ENCODE measurements around the gene CRKL. TPM values are rescaled to one million over a fixed set of nuclear protein-coding genes. Genes with fewer than 3 reads are reported as not detected.

The CRKL gene
- total and polyA plus RNA-seq, 4 donors: 12.0 to 45.5 (median 22.6) TPM

DNA sequence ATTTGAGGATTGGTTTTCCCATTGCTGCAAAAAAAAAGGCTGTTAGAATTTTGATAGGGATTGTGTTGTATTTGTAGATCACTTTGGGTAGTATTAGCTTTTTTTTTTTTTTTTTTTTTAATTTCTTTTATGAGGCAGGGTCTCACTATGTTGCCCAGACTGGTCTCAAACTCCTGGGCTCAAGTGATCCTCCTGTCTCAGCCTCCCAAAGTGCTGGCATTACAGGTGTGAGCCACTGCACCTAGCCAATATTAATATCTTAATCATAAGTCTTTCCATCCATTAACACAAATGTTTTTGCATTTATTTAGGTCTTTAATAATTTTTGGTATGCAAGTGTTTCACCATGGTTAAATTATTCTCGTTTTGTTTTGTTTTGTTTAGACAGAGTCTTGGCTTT lies 26.8 kb downstream of the CRKL start:
- H3K27me3 ChIP-seq (ENCODE audit: control insufficient read depth in 4 of 4, insufficient read depth in 4 of 4, low read length in 3 of 4): no peaks in the 10 kb centered on the region
- 21% methylated on average over 1 of the region's 1 CpG for WGBS
- H3K27ac ChIP-seq (ENCODE audit: low read depth in 1 of 2, low read length in 2 of 2): no peak overlapping the region
- peaks cover 4 to 55% (median 34%) of the 10 kb centered on the region in 4 donors for H3K4me1 ChIP-seq (ENCODE audit: control insufficient read depth in 4 of 4, insufficient read depth in 4 of 4, low read length in 3 of 4)
- no peak overlapping the region for H3K4me3 ChIP-seq (ENCODE audit: low read depth in 1 of 3, low read length in 3 of 3)
- H3K9me3 ChIP-seq (ENCODE audit: control insufficient read depth in 4 of 4, low read length in 3 of 4): no peaks in the 10 kb centered on the region
- no peak overlapping the region for H3K9ac ChIP-seq (ENCODE audit: low read depth in 1 of 2, low read length in 2 of 2)
- TF ChIP-seq, protein P1, sequence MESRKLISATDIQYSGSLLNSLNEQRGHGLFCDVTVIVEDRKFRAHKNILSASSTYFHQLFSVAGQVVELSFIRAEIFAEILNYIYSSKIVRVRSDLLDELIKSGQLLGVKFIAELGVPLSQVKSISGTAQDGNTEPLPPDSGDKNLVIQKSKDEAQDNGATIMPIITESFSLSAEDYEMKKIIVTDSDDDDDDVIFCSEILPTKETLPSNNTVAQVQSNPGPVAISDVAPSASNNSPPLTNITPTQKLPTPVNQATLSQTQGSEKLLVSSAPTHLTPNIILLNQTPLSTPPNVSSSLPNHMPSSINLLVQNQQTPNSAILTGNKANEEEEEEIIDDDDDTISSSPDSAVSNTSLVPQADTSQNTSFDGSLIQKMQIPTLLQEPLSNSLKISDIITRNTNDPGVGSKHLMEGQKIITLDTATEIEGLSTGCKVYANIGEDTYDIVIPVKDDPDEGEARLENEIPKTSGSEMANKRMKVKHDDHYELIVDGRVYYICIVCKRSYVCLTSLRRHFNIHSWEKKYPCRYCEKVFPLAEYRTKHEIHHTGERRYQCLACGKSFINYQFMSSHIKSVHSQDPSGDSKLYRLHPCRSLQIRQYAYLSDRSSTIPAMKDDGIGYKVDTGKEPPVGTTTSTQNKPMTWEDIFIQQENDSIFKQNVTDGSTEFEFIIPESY (IDR thresholded peaks at IDR 0.05): no peak
- TF ChIP-seq RAD21 (IDR thresholded peaks at IDR 0.05): no peak
- no peak for TF ChIP-seq FOXA1 (IDR thresholded peaks at IDR 0.05)
- TF ChIP-seq JUND (IDR thresholded peaks at IDR 0.05): no peak
- TF ChIP-seq SP1 (IDR thresholded peaks at IDR 0.05): no peak
- no peak for TF ChIP-seq EGR1 (IDR thresholded peaks at IDR 0.05; ENCODE audit: low read depth in 2 of 2)
- TF ChIP-seq, protein P2, sequence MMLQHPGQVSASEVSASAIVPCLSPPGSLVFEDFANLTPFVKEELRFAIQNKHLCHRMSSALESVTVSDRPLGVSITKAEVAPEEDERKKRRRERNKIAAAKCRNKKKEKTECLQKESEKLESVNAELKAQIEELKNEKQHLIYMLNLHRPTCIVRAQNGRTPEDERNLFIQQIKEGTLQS (IDR thresholded peaks at IDR 0.05): no peak
- TF ChIP-seq, protein P3, sequence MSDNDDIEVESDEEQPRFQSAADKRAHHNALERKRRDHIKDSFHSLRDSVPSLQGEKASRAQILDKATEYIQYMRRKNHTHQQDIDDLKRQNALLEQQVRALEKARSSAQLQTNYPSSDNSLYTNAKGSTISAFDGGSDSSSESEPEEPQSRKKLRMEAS (IDR thresholded peaks at IDR 0.05): no peak
- no peak for TF ChIP-seq RXRA (IDR thresholded peaks at IDR 0.05)
- TF ChIP-seq, protein P4, sequence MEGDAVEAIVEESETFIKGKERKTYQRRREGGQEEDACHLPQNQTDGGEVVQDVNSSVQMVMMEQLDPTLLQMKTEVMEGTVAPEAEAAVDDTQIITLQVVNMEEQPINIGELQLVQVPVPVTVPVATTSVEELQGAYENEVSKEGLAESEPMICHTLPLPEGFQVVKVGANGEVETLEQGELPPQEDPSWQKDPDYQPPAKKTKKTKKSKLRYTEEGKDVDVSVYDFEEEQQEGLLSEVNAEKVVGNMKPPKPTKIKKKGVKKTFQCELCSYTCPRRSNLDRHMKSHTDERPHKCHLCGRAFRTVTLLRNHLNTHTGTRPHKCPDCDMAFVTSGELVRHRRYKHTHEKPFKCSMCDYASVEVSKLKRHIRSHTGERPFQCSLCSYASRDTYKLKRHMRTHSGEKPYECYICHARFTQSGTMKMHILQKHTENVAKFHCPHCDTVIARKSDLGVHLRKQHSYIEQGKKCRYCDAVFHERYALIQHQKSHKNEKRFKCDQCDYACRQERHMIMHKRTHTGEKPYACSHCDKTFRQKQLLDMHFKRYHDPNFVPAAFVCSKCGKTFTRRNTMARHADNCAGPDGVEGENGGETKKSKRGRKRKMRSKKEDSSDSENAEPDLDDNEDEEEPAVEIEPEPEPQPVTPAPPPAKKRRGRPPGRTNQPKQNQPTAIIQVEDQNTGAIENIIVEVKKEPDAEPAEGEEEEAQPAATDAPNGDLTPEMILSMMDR (IDR thresholded peaks at IDR 0.05; ENCODE audit: low read depth, low read length, missing input control): no peak
- TF ChIP-seq GABPA (IDR thresholded peaks at IDR 0.05 in 1 of 2, conservative IDR thresholded peaks at IDR 0.05 in 1 of 2): no peak
- TF ChIP-seq YY1 (IDR thresholded peaks at IDR 0.05): no peak
- TF ChIP-seq, protein P5, sequence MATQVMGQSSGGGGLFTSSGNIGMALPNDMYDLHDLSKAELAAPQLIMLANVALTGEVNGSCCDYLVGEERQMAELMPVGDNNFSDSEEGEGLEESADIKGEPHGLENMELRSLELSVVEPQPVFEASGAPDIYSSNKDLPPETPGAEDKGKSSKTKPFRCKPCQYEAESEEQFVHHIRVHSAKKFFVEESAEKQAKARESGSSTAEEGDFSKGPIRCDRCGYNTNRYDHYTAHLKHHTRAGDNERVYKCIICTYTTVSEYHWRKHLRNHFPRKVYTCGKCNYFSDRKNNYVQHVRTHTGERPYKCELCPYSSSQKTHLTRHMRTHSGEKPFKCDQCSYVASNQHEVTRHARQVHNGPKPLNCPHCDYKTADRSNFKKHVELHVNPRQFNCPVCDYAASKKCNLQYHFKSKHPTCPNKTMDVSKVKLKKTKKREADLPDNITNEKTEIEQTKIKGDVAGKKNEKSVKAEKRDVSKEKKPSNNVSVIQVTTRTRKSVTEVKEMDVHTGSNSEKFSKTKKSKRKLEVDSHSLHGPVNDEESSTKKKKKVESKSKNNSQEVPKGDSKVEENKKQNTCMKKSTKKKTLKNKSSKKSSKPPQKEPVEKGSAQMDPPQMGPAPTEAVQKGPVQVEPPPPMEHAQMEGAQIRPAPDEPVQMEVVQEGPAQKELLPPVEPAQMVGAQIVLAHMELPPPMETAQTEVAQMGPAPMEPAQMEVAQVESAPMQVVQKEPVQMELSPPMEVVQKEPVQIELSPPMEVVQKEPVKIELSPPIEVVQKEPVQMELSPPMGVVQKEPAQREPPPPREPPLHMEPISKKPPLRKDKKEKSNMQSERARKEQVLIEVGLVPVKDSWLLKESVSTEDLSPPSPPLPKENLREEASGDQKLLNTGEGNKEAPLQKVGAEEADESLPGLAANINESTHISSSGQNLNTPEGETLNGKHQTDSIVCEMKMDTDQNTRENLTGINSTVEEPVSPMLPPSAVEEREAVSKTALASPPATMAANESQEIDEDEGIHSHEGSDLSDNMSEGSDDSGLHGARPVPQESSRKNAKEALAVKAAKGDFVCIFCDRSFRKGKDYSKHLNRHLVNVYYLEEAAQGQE (IDR thresholded peaks at IDR 0.05): no peak
- no peak for TF ChIP-seq HNF4G (IDR thresholded peaks at IDR 0.05)
- TF ChIP-seq FOXA2 (IDR thresholded peaks at IDR 0.05): no peak
- no peak for TF ChIP-seq HNF4A (conservative IDR thresholded peaks at IDR 0.05)
- TF ChIP-seq TAF1 (conservative IDR thresholded peaks at IDR 0.05): no peak
- TF ChIP-seq NR2F2 (IDR thresholded peaks at IDR 0.05): no peak
- no peak for DNase-seq (ENCODE audit: low spot score)
- peaks cover 0 to 1% (median 0%) of the 10 kb centered on the region in 4 donors for H3K36me3 ChIP-seq (ENCODE audit: control insufficient read depth in 4 of 4, insufficient read depth in 3 of 4, low read depth in 1 of 4, low read length in 3 of 4)

Data from liver (tissue), 9 donors.